ENCODE results near the gene ITPRIPL2. TPM values are rescaled to one million over a fixed set of nuclear protein-coding genes. Genes with fewer than 3 reads are reported as not detected.

The ITPRIPL2 gene
- total and polyA plus RNA-seq, 2 of the 13 experiments (the other 11 are each of a cell fraction or from before 2014, with no cell fraction given) = 5.9 to 12.6 TPM

GRCh38 chr16:19113577-19114358 lies at the start of gene ITPRIPL2 (continued):
- TF ChIP-seq E2F1 (CRISPR knock-in tag; IDR thresholded peaks at IDR 0.05) = no peak
- peak; percentile 91 for TF ChIP-seq ARNT2 (CRISPR knock-in tag; IDR thresholded peaks at IDR 0.05; ENCODE audit: low read depth)
- peak; percentile 49 for TF ChIP-seq RBM39 (IDR thresholded peaks at IDR 0.05; ENCODE audit: low read depth, low read length, poor library complexity, severe bottlenecking)
- TF ChIP-seq, protein P1, sequence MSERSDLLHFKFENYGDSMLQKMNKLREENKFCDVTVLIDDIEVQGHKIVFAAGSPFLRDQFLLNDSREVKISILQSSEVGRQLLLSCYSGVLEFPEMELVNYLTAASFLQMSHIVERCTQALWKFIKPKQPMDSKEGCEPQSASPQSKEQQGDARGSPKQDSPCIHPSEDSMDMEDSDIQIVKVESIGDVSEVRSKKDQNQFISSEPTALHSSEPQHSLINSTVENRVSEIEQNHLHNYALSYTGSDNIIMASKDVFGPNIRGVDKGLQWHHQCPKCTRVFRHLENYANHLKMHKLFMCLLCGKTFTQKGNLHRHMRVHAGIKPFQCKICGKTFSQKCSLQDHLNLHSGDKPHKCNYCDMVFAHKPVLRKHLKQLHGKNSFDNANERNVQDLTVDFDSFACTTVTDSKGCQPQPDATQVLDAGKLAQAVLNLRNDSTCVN (CRISPR knock-in tag; IDR thresholded peaks at IDR 0.05; ENCODE audit: borderline replicate concordance) = no peak; the same call in none of the 2 replicates
- TF ChIP-seq RORA (CRISPR knock-in tag; IDR thresholded peaks at IDR 0.05) = no peak
- TF ChIP-seq, protein P2, sequence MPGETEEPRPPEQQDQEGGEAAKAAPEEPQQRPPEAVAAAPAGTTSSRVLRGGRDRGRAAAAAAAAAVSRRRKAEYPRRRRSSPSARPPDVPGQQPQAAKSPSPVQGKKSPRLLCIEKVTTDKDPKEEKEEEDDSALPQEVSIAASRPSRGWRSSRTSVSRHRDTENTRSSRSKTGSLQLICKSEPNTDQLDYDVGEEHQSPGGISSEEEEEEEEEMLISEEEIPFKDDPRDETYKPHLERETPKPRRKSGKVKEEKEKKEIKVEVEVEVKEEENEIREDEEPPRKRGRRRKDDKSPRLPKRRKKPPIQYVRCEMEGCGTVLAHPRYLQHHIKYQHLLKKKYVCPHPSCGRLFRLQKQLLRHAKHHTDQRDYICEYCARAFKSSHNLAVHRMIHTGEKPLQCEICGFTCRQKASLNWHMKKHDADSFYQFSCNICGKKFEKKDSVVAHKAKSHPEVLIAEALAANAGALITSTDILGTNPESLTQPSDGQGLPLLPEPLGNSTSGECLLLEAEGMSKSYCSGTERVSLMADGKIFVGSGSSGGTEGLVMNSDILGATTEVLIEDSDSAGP (CRISPR knock-in tag; IDR thresholded peaks at IDR 0.05; ENCODE audit: borderline replicate concordance) = peak; percentile 94; the same call in 1 of the 2 replicates
- TF ChIP-seq BCL6 (CRISPR knock-in tag; IDR thresholded peaks at IDR 0.05) = peak; percentile 24; the same call in 1 of the 2 replicates
- TF ChIP-seq, protein P3, sequence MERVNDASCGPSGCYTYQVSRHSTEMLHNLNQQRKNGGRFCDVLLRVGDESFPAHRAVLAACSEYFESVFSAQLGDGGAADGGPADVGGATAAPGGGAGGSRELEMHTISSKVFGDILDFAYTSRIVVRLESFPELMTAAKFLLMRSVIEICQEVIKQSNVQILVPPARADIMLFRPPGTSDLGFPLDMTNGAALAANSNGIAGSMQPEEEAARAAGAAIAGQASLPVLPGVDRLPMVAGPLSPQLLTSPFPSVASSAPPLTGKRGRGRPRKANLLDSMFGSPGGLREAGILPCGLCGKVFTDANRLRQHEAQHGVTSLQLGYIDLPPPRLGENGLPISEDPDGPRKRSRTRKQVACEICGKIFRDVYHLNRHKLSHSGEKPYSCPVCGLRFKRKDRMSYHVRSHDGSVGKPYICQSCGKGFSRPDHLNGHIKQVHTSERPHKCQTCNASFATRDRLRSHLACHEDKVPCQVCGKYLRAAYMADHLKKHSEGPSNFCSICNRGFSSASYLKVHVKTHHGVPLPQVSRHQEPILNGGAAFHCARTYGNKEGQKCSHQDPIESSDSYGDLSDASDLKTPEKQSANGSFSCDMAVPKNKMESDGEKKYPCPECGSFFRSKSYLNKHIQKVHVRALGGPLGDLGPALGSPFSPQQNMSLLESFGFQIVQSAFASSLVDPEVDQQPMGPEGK (CRISPR knock-in tag; IDR thresholded peaks at IDR 0.05) = peak; percentile 87
- no peak for TF ChIP-seq FOXA1 (IDR thresholded peaks at IDR 0.05)
- TF ChIP-seq FOXA1 (CRISPR knock-in tag; IDR thresholded peaks at IDR 0.05) = peak; percentile 8; the same call in 1 of the 2 replicates
- TF ChIP-seq MIXL1 (CRISPR knock-in tag; IDR thresholded peaks at IDR 0.05) = peak; percentile 17; the same call in 1 of the 2 replicates
- peak; percentile 23; the same call in 1 of the 2 replicates for TF ChIP-seq ZNF367 (CRISPR knock-in tag; IDR thresholded peaks at IDR 0.05; ENCODE audit: borderline replicate concordance)
- TF ChIP-seq MIER2 (CRISPR knock-in tag; IDR thresholded peaks at IDR 0.05) = no peak
- TF ChIP-seq ZNF326 (CRISPR knock-in tag; IDR thresholded peaks at IDR 0.05; ENCODE audit: borderline replicate concordance) = no peak
- TF ChIP-seq, protein P4, sequence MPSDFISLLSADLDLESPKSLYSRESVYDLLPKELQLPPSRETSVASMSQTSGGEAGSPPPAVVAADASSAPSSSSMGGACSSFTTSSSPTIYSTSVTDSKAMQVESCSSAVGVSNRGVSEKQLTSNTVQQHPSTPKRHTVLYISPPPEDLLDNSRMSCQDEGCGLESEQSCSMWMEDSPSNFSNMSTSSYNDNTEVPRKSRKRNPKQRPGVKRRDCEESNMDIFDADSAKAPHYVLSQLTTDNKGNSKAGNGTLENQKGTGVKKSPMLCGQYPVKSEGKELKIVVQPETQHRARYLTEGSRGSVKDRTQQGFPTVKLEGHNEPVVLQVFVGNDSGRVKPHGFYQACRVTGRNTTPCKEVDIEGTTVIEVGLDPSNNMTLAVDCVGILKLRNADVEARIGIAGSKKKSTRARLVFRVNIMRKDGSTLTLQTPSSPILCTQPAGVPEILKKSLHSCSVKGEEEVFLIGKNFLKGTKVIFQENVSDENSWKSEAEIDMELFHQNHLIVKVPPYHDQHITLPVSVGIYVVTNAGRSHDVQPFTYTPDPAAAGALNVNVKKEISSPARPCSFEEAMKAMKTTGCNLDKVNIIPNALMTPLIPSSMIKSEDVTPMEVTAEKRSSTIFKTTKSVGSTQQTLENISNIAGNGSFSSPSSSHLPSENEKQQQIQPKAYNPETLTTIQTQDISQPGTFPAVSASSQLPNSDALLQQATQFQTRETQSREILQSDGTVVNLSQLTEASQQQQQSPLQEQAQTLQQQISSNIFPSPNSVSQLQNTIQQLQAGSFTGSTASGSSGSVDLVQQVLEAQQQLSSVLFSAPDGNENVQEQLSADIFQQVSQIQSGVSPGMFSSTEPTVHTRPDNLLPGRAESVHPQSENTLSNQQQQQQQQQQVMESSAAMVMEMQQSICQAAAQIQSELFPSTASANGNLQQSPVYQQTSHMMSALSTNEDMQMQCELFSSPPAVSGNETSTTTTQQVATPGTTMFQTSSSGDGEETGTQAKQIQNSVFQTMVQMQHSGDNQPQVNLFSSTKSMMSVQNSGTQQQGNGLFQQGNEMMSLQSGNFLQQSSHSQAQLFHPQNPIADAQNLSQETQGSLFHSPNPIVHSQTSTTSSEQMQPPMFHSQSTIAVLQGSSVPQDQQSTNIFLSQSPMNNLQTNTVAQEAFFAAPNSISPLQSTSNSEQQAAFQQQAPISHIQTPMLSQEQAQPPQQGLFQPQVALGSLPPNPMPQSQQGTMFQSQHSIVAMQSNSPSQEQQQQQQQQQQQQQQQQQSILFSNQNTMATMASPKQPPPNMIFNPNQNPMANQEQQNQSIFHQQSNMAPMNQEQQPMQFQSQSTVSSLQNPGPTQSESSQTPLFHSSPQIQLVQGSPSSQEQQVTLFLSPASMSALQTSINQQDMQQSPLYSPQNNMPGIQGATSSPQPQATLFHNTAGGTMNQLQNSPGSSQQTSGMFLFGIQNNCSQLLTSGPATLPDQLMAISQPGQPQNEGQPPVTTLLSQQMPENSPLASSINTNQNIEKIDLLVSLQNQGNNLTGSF (CRISPR knock-in tag; IDR thresholded peaks at IDR 0.05) = peak; percentile 60

All from HepG2 (cell line).